HUDEP-2 (cell line): ENCODE results near the gene FRMPD4.

Experiments
- DNase-seq, 76 experiments: peaks; one replicate each; lab custom pipeline; 2025; ENCODE audit not compliant: unreplicated experiment in 76 of 76; lab: John Stamatoyannopoulos, UW

FRMPD4 gene

GRCh38 chrX:12210196-12210815 is 72.0 kb downstream of the FRMPD4 start:
- no peak for DNase-seq

- DNase-seq = no peak
Measured at GRCh38 chrX:12210971-12211370, 72.7 kb downstream of the FRMPD4 start.

- no peak for DNase-seq
Measured at GRCh38 chrX:12223650-12224049, 85.4 kb downstream of the FRMPD4 start.

GRCh38 chrX:12225107-12225506 is 86.8 kb downstream of the FRMPD4 start:
- DNase-seq = no peak

GRCh38 chrX:12227412-12228041 is 89.3 kb downstream of the FRMPD4 start:
- no peak for DNase-seq

- no peak for DNase-seq
Measured at GRCh38 chrX:12228862-12229261, 90.6 kb downstream of the FRMPD4 start.

GRCh38 chrX:12229986-12230385 is 91.7 kb downstream of the FRMPD4 start:
- DNase-seq = no peak

GRCh38 chrX:12234534-12235329 is 96.5 kb downstream of the FRMPD4 start:
- no peak for DNase-seq

- DNase-seq = no peak
Measured at GRCh38 chrX:12236156-12236555, 97.9 kb downstream of the FRMPD4 start.

- DNase-seq = no peak
Measured at GRCh38 chrX:12237131-12237530, 98.9 kb downstream of the FRMPD4 start.

- DNase-seq = no peak
Measured at GRCh38 chrX:12237771-12238170, 99.5 kb downstream of the FRMPD4 start.

GRCh38 chrX:12239356-12240082 is 101.2 kb downstream of the FRMPD4 start:
- no peak for DNase-seq

- DNase-seq = no peak
Measured at GRCh38 chrX:12240491-12240890, 102.2 kb downstream of the FRMPD4 start.

GRCh38 chrX:12241026-12241425 is 102.8 kb downstream of the FRMPD4 start:
- no peak for DNase-seq

GRCh38 chrX:12245650-12246645 is 107.7 kb downstream of the FRMPD4 start:
- DNase-seq = no peak

GRCh38 chrX:12249997-12250396 is 111.7 kb downstream of the FRMPD4 start:
- no peak for DNase-seq

- no peak for DNase-seq
Measured at GRCh38 chrX:12263211-12263610, 124.9 kb downstream of the FRMPD4 start.

GRCh38 chrX:12269484-12269883 is 131.2 kb downstream of the FRMPD4 start:
- no peak for DNase-seq

- DNase-seq = no peak
Measured at GRCh38 chrX:12278151-12278550, 139.9 kb downstream of the FRMPD4 start.

- DNase-seq = no peak
Measured at GRCh38 chrX:12282991-12283390, 144.7 kb downstream of the FRMPD4 start.
